ENCODE results near the gene SLC46A2. TPM values are rescaled to one million over a fixed set of nuclear protein-coding genes. Genes with fewer than 3 reads are reported as not detected.

The SLC46A2 gene
- total and polyA plus RNA-seq, 2 of the 13 experiments (the other 11 are each of a cell fraction or from before 2014, with no cell fraction given) = not detected

- Histone ChIP-seq H2AFZ (ENCODE audit: low read length) (no peak overlapping the region), H3K27ac (ENCODE audit: extremely low read length, insufficient read depth, low read length) (no peak overlapping the region), H3K4me2 (ENCODE audit: low read depth, low read length) (no peak overlapping the region), H3K4me3 (replicated peaks in 1 of 3; ENCODE audit: insufficient read depth in 1 of 3, low read depth in 2 of 3, low read length in 3 of 3) (no peak overlapping the region), H3K27me3 (ENCODE audit: control insufficient read depth in 1 of 2, insufficient read depth in 2 of 2, low read length in 2 of 2) (no peaks in the 10 kb centered on the region), H3K9me3 (ENCODE audit: low read length) (no peaks in the 10 kb centered on the region), H3K4me1 (ENCODE audit: insufficient read depth, low read length) (peaks cover 6% of the 10 kb centered on the region), H4K20me1 (ENCODE audit: insufficient read depth, low read length) (no peaks in the 10 kb centered on the region), H3K36me3 (replicated peaks in 1 of 2; ENCODE audit: control insufficient read depth in 1 of 2, insufficient read depth in 2 of 2, low read length in 2 of 2) (peaks cover 0 to 8% of the 10 kb centered on the region in 2 experiments; a peak in 4 of 5 replicates), H3K79me2 (ENCODE audit: insufficient read depth, low read length) (no peaks in the 10 kb centered on the region), H3K9ac (ENCODE audit: insufficient read depth, low read depth, low read length) (no peak overlapping the region)
- TF ChIP-seq RBAK (CRISPR knock-in tag; IDR thresholded peaks at IDR 0.05) (no peak), MBD4 (IDR thresholded peaks at IDR 0.05; ENCODE audit: borderline replicate concordance, low read length) (no peak), CEBPZ (IDR thresholded peaks at IDR 0.05; ENCODE audit: low read length) (no peak), EZH2 (conservative IDR thresholded peaks at IDR 0.05; ENCODE audit: low read depth, low read length) (no peak), SNAI1 (CRISPR knock-in tag; IDR thresholded peaks at IDR 0.05; ENCODE audit: borderline replicate concordance) (no peak), HOXD1 (CRISPR knock-in tag; IDR thresholded peaks at IDR 0.05) (no peak), RAD51 (IDR thresholded peaks at IDR 0.05; ENCODE audit: borderline replicate concordance) (no peak), ZNF44 (CRISPR knock-in tag; IDR thresholded peaks at IDR 0.05) (no peak), ZFY (CRISPR knock-in tag; IDR thresholded peaks at IDR 0.05) (no peak), FOXA1 (IDR thresholded peaks at IDR 0.05) (no peak), FOXA1 (CRISPR knock-in tag; IDR thresholded peaks at IDR 0.05) (no peak), SP140L (CRISPR knock-in tag; IDR thresholded peaks at IDR 0.05; ENCODE audit: borderline replicate concordance) (no peak), ZFP36 (IDR thresholded peaks at IDR 0.05; ENCODE audit: borderline replicate concordance, low read depth, low read length, partially characterized antibody) (no peak), TBX3 (IDR thresholded peaks at IDR 0.05; ENCODE audit: borderline replicate concordance) (no peak), ZNF446 (CRISPR knock-in tag; IDR thresholded peaks at IDR 0.05) (no peak), ATF1 (CRISPR knock-in tag; IDR thresholded peaks at IDR 0.05) (no peak), ZNF296 (CRISPR knock-in tag; conservative IDR thresholded peaks at IDR 0.05) (no peak), TEAD3 (CRISPR knock-in tag; optimal IDR thresholded peaks at IDR 0.05; ENCODE audit: borderline replicate concordance) (no peak), CREB3 (CRISPR knock-in tag; IDR thresholded peaks at IDR 0.05) (no peak), HDAC6 (IDR thresholded peaks at IDR 0.05; ENCODE audit: low read depth, low read length) (no peak), RFX5 (IDR thresholded peaks at IDR 0.05; ENCODE audit: low read depth, low read length) (no peak)
- ATAC-seq = no peak
- intact Hi-C loops (cut with micrococcal nuclease; ENCODE audit: unreplicated experiment) (no loop called here), in situ Hi-C loops (cut with HindIII; ENCODE audit: extremely low pct_ligation_motif_present, low pct_unique_long_range_greater_than_20kb) (no loop called here)
- no TSS peak for BruUV-seq (replicated peaks)
- WGBS (ENCODE audit: low lambda C conversion rate) = 93% methylated on average over 8 of the region's 8 CpGs
- POLR2A ChIA-PET = no interaction called here
- CTCF ChIA-PET (ENCODE audit: low intra/inter-chr PET ratio, low total read pairs) = no interaction called here
- DNase-seq (ENCODE audit: low spot score) = no peak
- FAIRE-seq = no peak
These were observed 34.5 kb downstream of the SLC46A2 start for GRCh38 chr9:112856200-112856599.
